ENCODE data around the gene NFKBIE.

DNA sequence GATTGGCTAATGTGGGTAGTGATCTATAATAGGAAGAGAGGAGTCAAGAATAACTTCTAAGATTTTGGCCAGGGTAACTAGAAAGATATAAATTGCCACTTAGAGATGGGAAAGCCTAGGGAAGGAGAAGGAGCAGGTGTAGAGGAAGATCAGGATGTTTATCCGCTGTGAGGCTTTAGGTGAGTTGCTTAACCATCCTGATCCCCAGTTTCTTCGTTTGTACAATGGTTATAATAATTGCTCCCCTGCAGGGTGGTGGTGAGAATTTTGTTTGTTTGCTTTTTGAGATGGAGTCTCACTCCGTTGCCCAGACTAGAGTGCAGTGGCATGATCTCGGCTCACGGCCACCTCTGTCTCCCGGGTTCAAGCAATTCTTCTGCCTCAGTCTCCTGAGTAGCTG, 51.0 kb downstream of the NFKBIE start:
- TF ChIP-seq, protein P1, sequence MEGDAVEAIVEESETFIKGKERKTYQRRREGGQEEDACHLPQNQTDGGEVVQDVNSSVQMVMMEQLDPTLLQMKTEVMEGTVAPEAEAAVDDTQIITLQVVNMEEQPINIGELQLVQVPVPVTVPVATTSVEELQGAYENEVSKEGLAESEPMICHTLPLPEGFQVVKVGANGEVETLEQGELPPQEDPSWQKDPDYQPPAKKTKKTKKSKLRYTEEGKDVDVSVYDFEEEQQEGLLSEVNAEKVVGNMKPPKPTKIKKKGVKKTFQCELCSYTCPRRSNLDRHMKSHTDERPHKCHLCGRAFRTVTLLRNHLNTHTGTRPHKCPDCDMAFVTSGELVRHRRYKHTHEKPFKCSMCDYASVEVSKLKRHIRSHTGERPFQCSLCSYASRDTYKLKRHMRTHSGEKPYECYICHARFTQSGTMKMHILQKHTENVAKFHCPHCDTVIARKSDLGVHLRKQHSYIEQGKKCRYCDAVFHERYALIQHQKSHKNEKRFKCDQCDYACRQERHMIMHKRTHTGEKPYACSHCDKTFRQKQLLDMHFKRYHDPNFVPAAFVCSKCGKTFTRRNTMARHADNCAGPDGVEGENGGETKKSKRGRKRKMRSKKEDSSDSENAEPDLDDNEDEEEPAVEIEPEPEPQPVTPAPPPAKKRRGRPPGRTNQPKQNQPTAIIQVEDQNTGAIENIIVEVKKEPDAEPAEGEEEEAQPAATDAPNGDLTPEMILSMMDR (IDR thresholded peaks at IDR 0.05): no peak
- no peak for TF ChIP-seq POLR2A (IDR thresholded peaks at IDR 0.05)

All from uterus (tissue), 2 donors.